ENCODE measurements around the gene MAPK4.

MAPK4 gene

DNA sequence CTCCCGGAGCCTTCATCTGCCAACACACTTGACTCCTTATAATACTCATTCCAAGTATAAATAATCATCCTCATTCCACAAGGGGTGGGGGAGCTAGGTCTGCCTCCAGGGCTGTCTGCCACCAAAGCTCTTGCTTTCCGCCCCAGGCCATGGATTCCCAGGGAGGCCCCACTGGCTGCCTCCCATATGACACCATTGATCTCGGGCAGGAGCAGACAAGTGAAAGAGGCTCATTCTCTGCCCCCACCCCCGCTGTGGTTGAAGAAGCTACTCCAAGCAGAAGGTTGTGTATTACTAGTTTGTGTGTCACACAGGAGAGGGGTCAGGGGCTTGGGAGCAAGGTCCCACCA lies 160.4 kb downstream of the MAPK4 start:
- DNase-seq (ENCODE audit: low spot score) = no peak

- DNase-seq (ENCODE audit: low spot score) = no peak
Observed at GRCh38 chr18:50721006-50721405, 161.1 kb downstream of the MAPK4 start.

GRCh38 chr18:50721451-50722120 lies 161.7 kb downstream of the MAPK4 start:
- no peak for DNase-seq (ENCODE audit: low spot score)

DNA sequence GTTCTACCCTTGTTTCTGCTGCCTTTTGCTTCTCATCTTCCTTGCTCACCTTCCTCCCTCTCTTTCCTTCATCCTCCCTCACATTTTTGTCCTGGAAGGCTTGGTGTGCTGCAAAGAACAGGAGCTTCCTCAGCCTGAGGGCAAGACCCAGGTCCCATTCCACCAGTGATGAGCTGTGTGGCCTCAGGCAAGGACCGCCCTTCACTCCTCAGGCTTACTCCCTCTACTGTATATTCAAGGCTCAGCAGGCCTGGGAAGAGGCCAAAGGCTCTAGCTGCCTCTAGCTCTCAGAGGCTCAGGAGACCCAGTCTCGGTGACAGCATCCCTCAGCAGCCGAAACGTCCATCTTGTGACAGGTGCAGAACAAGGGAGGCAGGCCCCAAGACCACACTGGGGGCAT lies 162.4 kb downstream of the MAPK4 start:
- DNase-seq (ENCODE audit: low spot score) = no peak

- no peak for DNase-seq (ENCODE audit: low spot score)
Observed at GRCh38 chr18:50724751-50725151, 164.9 kb downstream of the MAPK4 start.

- no peak for DNase-seq (ENCODE audit: low spot score)
Observed at GRCh38 chr18:50726960-50727589, 167.2 kb downstream of the MAPK4 start.

DNA sequence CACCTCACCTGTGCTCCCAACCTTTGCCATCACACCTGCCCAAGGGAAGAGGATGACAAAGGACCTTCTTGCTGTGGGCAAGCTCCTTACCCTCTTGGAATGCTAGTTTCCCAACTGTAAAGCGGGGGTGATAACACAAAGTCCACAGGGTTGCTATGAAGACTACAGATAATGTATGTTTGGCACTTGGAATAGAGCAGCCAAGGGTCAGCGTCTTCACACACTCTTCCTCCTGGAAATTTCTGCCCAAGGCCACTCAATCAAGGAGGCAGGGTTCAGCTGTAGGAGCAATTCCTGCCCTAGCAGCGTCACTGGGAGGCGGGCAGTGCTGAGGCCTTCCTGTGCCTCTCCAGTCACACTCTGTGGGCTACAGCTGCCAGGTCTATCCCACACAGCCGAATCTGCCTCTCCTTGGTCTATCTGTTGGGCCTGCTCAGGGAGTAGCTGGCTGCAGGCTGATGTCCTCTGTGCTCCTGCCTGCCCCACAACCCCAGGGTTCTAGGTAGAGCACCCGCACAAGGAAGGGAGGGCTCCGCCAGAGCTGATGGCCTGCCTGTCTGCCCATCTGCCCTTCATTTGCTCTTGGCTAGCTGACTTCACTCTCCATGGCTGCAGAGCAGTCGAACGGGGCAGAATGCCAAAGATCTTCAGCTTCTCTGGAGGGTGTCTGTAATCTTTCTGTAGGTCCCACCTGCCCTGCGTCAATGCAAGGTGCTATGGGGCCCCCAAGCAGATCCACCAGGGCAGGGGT lies 168.0 kb downstream of the MAPK4 start:
- DNase-seq (ENCODE audit: low spot score) = no peak

DNA sequence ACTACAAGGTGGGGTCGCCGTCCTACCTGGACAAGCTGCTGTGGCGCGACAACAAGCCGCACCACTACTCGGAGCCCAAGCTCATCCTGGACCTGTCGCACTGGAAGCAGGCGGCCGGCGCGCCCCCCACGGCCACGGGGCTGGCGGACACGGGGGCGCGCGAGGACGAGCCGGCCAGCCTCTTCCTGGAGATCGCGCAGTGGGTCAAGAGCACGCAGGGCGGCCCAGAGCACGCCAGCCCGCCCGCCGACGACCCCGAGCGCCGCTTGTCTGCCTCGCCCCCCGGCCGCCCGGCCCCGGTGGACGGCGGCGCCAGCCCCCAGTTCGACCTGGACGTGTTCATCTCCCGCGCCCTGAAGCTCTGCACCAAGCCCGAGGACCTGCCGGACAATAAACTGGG lies 169.5 kb downstream of the MAPK4 start:
- no peak for DNase-seq (ENCODE audit: low spot score)

GRCh38 chr18:50729986-50730385 lies 170.1 kb downstream of the MAPK4 start:
- no peak for DNase-seq (ENCODE audit: low spot score)

DNA sequence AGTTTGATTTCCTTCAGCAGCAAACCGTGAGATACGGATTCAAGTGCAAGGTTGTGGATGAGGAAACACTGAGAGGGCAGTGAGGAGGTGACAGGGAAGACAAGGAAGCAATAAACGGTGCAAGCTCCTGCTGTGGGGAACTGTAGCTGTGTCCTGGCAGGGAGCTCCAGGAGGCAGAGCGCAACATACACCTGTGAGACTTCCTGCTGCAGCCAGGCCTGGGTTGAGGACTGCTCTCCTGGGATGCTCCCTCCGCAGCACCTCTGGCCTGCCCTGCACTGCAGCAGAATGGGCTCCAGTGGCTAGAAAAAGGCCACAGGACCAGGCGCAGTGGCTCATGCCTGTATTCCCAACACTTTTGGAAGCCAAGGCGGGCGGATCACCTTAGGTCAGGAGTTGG lies 174.5 kb downstream of the MAPK4 start:
- no peak for DNase-seq (ENCODE audit: low spot score)

- DNase-seq (ENCODE audit: low spot score) = no peak
Observed at GRCh38 chr18:50734886-50735285, 175.0 kb downstream of the MAPK4 start.

DNA sequence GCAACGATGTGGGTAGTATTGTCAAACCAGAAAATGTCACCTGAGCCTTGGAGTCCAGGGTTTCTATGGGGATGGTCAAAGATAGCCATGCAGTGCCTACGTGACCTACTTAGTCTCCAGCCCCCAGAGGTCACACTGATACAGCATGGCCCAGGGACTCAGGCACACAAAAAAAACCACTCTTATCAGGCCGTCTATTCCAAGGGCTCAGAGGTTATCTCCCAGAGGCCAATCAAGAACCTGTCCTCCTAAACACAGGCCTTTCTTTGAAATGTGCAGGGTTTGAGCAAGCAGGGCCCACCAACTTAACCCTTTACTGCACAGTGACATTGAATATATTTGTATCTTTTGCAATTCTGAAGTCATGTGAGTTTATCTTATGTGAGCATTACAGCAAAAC lies 177.2 kb downstream of the MAPK4 start:
- no peak for DNase-seq (ENCODE audit: low spot score)

DNA sequence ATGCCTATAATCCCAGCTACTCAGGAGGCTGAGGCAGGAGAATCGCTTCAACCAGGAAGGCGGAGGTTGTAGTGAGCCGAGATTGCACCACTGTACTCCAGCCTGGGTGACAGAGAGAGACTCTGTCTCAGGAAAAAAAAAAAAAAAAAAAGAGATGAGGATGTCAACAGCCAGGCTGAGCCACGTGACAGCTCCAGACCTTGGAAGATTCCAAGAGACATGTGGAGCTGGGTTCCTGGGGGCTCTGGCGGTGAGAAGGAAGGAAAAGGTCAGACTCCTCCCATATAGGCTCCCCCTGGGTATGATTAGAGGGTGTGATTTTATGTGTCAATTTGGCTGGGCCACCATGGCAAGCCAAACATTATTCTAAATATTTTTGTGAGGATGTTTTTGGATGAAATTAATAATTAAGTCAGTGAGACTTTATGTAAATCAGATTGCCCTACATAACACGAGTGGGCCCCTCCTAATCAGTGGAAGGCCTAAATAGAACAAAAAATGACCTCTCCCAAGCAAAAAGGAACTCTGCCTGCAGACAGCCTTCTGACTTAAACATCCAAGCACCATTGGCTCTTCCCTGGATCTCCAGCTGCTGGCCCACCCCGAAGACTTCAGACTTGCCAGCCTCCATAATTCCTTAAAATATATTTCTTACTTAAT lies 178.3 kb downstream of the MAPK4 start:
- DNase-seq (ENCODE audit: low spot score) = no peak

DNA sequence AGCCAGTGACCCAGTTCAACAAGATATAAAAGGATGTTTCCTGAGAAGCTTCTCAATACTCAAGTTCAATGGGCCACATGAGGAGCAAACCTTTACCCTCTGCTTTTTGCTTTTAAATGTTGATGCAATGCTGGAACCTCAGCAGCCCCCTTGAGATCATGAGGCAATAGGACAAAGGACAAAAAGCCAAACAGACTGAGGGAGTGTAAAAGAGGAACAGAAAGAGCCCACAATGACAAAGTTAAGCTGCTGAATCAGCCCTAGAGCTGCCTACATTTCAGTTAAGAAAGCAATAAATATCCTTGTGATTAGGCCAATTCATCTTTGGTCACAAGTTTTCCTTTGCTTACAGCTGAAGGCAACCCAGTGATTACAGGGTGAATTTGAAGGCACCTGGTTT lies 183.1 kb downstream of the MAPK4 start:
- DNase-seq (ENCODE audit: low spot score) = no peak

DNA sequence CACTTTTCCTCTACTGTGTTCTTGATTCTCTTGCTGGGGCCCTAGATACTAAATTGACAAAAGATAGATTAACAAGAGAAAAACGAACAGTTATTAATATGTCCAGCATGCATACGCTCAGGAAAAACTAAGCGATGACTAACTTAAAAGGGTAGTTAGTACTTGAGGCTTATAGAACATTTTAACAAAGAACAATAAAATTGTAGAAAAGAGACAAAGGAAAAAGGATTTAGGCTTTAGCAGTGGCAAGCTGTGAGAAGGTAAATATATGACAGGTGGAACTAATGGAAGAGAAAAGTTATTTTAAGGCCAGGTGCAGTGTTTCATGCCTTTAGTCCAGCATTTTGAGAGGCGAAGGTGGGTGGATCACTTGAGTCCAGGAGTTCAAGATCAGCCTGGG lies 184.4 kb downstream of the MAPK4 start:
- no peak for DNase-seq (ENCODE audit: low spot score)

DNA sequence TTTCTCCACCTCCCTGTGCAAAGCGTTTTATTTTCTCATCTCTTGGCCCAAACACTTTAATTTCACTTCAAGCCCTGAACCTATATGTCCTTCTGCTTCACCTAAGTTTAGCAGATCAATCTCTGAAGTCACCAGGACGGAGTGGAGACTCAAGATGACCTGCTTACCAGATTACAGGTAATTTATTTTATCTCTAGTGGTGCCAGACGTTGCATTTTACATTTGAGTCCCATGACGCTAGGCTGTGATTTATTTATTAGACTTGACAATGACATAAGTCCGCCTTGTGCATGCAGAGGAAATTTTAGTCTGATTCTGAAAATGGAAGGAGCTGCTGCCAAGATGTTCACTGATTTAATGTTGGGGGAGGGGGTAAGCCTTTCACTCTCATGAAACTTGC lies 186.1 kb downstream of the MAPK4 start:
- no peak for DNase-seq (ENCODE audit: low spot score)

DNA sequence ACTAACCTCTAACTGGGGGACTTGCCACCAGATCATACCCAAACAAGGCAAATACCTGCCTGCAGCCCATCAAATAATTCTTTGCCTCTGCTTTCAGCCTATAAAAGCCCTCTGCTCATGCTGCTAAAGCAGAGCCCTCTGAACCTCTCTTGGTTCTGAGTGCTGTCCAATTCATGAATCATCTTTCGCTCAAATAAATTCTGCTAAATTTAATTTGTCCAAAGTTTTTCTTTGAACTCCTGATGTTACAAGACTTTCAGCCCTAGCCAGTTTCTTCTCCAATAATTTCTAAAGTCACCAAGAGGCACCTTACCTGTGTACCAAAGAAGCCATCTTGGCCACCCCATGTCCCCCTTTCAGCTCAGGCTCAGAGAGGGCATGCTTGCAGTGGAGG lies 188.0 kb downstream of the MAPK4 start:
- no peak for DNase-seq (ENCODE audit: low spot score)

DNA sequence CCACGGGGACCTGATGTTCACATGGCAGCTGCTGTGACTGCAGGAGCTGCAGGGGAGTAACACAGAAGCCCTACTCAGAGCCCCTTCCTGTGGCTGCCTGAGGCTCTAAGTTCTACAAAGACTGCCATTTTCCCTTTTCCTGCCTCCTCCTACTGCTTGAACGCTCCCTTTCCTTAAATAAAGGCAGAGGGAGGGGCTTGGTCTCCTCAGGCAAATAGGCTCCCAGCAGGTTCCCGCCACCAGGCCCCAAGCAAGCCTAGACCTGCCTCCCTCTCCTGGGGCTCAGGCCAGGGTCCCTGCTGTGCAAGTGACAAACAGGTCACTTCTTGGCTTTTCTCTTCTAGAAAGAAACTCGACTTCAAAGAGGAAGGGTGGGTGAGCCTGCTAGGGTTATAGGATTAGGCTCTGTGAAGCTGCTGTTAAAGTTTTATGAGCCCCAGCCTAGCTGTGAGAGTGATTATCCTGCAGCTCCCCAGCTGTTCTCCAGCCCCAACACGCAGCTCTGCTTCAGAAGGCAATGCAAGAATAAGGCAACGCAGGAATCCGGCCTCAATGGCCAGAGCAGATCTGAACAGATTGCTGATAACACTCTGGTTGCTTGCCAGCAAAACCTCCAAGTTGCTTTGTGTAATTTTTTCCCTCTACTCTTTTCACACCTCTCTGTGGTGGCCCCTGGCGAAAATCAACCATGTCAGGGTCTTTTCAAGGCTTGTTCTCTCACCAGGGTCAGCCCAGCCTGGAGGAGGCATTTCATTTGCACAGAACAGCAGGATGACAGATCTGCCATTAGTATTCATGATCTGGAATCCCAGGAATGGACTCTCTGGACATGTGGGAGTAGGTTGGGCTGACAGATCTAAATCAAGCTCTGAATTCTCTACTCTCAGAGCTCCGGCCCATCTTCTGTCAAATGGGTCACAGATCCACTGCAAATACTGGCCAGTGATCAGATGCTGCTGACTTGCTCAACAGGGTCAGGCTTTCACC lies 188.6 kb downstream of the MAPK4 start:
- no peak for DNase-seq (ENCODE audit: low spot score)

DNA sequence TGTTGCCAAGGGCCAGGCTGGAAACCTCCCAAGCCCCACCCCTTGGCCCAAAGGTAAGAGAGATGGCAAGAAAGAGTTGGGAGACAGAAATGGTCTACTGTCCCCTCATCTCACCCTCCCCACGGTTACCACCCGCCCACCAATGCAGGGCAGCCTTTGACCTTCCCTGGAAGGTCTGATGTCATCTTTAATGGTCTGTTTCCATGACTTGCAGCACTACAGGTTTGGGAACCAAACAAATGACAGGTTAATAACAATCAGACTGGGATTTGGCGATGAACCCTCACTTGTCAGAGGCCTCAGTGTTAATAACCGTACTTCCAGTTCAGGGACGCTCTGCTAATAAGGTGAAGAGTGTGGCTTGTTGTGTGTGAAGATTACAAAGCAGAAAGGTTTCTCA lies 189.5 kb downstream of the MAPK4 start:
- DNase-seq (ENCODE audit: low spot score) = no peak

GRCh38 chr18:50749945-50750344 lies 190.1 kb downstream of the MAPK4 start:
- no peak for DNase-seq (ENCODE audit: low spot score)

GRCh38 chr18:50750546-50750945 lies 190.7 kb downstream of the MAPK4 start:
- DNase-seq (ENCODE audit: low spot score) = no peak

DNA sequence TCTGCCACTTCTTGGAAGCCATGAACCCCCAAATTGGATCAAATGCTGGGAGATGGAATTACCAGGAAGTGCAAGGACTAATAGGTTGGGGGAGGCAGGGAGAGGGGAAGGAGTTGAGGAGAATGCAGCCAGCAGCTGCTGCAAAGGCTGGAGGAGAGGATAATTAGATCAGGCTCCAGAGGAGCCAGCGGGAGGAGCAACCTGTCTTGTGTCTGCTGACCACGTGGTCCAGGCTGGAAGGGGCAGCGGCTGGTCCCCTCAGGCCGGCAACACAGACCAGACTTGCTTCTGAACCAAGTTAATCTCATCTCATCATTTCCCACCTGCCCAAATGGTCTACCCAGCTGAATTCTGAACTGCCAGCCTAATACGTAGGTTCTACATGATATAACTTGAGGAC lies 191.6 kb downstream of the MAPK4 start:
- no peak for DNase-seq (ENCODE audit: low spot score)
